ENCODE measurements around the gene NOL9.
"Not testable (repeated sequence)": the region's sequence is repeated elsewhere in the genome, so short reads cannot be mapped to it uniquely, and the experiment has no call there.

The NOL9 gene

GRCh38 chr1:6570987-6571386, 16.7 kb upstream of the NOL9 start:
- DNase-seq = no peak

DNA sequence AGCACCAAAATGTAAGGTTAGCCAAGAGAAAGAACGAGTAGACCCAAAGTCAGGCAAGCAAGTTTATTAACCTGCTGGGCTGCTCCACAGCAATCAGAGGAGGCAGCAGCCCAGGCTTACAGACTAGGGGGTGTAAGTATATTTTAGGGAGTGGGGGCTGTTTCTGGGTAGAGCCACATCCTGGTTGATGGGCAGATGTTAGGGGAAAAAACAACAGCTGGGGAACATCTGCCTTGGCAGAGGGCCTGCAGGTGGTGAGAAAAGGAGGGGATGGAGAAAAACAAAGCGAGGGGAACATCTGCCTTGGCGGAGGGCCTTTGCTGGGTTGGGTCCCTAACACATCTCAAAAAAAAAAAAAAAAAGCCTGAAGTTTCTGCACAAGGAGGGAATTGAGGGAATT, 15.8 kb upstream of the NOL9 start:
- DNase-seq = no peak

GRCh38 chr1:6569033-6569432, 14.7 kb upstream of the NOL9 start:
- no peak for DNase-seq

DNA sequence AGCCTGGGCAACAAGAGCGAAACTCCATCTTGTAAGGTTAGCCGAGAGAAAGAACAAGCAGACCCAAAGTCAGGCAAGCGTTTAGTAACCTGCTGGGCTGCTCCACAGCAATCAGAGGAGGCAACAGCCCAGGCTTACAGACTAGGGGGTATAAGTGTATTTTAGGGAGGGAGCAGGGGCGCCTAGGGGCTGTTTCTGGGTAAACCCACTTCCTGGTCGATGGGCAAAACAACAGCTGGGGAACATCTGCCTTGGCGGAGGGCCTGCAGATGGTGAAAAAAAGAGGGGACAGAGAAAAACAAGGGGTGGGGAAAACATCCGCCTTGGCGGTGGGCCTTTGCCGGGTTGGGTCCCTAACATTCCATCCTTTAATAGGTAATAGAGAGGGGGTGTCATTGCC, 6.0 kb upstream of the NOL9 start:
- DNase-seq = no peak

GRCh38 chr1:6559161-6559560, 4.8 kb upstream of the NOL9 start:
- DNase-seq = not testable (repeated sequence)

GRCh38 chr1:6557597-6557996, 3.3 kb upstream of the NOL9 start:
- no peak for DNase-seq

DNA sequence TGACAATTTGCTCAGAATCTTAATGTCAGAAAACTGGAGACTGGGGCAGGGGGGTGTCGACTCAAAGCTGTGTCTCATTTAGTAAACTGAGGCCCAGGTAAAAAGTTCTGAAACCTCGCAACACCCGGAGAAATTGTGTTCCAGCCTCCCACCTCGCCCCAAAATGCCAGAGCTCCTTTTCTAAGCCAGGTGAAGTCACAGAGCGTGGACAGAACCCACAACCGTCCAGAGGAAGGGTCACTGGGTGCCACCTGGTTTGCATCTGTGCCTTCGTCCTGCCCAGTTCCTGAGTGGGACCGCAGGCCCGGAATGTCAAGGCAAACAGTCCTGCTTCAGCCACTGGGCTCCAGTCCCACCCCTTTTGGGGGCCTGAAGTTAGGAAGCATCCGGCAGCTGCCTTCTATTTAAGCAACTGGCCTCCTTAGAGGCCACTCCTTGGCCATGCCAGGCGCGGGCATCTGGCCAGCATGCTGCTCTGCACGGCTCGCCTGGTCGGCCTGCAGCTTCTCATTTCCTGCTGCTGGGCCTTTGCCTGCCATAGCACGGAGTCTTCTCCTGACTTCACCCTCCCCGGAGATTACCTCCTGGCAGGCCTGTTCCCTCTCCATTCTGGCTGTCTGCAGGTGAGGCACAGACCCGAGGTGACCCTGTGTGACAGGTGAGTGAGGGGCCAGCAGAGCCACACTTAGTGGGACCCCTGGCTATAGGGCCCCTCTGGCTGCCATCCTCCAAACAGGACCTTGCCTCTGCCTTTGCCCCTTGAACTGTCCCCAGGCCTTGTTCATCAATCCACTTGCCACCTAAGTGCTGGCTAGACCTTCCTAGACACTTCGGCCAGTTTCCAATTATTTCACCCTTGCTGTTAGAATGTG, 830 bp upstream of the NOL9 start, which contains the start of gene TAS1R1:
Gene TAS1R1 (plus strand): TSS at position 401 of the 872 bp plus-strand sequence. CDS start 67 bp downstream, at position 468.
- DNase-seq = no peak

DNA sequence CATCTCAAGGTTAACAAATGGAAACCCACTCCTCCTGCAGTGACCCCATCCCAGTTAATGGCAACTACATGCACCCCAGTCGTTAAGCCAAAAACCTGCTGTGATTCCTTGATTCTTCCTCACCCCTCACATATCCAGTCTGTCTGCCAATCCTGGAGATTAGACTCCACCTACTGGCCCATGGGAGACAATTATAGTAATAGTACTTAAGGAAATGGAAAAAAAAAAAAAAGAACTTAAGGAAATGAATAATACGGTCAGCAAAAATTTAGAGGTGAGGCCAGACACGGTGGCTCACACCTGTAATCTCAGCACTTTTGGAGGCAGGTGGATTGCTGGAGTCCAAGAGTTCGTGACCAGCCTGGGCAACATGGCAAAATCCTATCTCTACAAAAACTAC, 7.0 kb downstream of the NOL9 start:
- DNase-seq = no peak

DNA sequence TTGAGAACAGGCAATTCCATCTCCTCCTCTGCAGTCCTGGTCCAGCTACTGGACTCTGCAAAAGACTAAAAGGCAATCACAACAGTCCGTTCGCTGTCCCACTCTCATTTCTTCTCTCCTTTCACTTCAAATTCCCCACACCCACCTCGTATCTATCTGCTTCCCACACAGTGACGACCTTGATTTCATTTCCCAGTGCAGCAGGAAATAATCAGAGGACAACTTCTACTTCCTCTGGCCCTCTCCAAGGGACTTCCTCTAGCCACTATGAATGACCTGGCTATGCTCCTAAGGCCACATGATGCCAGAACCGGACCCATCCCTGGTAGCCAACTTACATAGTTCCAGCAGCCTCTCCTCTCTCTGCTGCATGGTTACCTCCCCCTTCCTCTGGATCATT, 8.0 kb downstream of the NOL9 start:
- DNase-seq = no peak

- no peak for DNase-seq
Measured at GRCh38 chr1:6545276-6546112, 8.8 kb downstream of the NOL9 start.

DNA sequence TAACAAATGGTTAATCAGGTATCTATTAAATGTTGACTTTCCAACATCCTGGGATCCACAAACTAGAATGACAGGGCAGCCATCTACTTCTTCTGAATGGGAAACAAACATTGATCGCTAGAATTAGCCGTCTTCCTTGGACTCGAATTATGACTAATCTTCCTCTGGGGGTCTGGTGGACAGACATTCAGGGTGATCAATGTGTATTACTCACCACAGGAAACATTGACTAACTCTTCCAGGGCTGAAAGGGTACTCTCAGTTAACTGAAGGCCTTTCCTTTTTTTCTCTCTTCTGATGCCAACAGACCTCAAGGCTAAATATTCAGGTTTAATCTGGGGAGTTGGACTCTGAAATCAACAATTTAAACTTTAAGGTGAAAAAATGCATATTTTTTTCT, 9.5 kb downstream of the NOL9 start:
- no peak for DNase-seq

GRCh38 chr1:6538956-6539355, 15.4 kb downstream of the NOL9 start:
- no peak for DNase-seq

DNA sequence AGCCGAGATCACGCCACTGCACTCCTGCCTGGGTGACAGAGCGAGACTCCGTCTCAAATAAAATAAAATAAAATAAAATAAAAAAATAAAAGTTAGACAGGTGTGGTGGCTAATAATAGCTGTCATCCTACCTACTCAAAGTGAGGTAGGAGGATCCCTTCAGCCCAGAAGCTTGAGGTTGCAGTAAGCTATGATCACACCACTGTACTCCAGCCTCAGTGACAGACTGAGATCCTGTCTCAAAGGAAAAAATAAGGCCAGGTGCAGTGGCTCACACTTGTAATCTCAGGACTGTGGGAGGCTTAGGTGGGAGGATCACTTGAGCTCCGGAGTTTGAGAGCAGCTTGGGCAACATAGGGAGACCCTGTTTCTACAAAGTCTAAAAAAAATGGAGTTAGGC, 18.0 kb downstream of the NOL9 start:
- no peak for DNase-seq

- no peak for DNase-seq
Measured at GRCh38 chr1:6535214-6535613, 19.1 kb downstream of the NOL9 start.

GRCh38 chr1:6534248-6534822, 20.0 kb downstream of the NOL9 start:
- no peak for DNase-seq

DNA sequence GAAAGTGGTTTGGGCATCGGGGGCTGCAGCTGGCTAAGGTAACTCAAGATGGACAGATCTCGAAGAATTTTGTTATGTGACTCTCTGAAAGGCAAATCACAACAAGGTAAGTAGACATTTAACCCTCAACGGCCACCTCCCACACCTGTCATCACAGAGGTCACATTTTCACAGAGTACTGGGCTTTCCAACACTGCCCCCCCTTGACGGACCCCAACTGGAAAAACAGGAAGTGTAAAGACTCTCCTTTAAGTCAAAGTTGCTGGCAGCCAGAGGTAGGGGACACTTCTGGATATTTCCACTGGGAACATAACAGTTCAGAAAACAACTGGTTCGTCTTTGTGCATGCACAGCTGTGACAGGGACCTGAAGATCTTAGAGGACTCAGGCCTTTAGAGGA, 22.3 kb downstream of the NOL9 start:
- no peak for DNase-seq

- no peak for DNase-seq
Measured at GRCh38 chr1:6530504-6531160, 23.7 kb downstream of the NOL9 start.

DNA sequence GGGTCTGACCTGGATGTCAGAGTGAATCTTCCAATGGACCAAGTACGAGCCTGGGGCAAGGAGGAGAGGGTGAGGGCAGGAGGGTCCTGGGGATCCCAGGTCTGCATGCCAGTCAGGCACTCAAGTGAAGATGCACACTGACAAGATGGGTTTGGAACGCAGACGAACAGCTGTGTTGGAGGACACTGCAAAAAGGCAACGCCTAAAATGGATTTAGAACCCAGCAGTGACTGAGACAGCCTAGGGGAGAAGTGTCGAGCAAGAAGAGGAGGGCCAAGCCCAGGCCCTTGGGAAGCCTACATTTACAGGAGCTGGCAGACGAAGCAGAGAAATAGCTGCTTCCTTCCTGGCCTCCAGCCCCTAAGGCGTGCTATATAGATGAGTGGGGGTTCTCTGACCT, 25.8 kb downstream of the NOL9 start:
- no peak for DNase-seq

DNA sequence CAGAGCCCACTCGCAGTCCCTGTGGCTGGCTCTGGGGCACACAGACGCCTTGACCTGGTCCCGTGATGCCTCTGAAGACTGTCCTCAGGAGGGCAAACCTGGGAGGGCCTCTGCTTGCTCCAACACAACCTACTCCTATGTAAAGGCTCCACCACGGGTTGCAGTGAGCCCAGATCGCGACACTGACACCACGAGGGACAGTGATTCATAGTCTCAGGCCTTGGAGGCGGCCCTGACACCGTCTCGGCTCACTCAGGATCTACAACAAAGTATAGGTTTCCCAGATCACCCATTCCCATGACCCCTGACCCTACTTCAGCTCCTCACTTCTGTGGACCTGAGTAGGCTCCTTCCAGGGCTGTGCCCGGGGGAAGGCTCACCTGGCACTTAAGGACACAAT, 28.0 kb downstream of the NOL9 start:
- no peak for DNase-seq

DNA sequence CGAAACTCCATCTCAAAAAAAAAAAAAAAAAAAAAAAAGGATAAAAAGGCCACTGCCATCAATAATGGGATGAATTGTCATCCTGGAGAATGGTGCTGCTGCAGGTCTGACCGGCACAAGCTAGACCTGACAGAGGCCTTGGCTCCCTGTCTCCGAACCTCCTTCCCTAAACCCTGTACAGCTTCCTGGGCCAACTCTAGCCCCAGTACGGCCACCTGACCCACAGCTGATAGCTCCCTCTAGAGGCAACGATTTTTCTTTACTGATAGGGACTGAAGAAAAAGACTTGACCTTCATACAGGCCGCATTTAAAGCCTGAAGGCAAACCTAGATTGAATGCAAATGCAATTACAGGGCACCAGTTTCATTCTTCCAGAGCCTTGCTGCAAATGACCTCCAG, 30.7 kb downstream of the NOL9 start:
- DNase-seq = no peak

- no peak for DNase-seq
Measured at GRCh38 chr1:6521536-6521935, 32.8 kb downstream of the NOL9 start.

GRCh38 chr1:6519935-6520671, 34.2 kb downstream of the NOL9 start:
- no peak for DNase-seq
